ENCODE data around the gene CABP7.

CABP7 gene

GRCh38 chr22:29733362-29734201 is 13.8 kb downstream of the CABP7 start:
- Histone ChIP-seq H3K4me3 (0 out of 2 replicates have a peak overlapping the region, but pooled peaks have one; percentile 22), H3K9ac (ENCODE audit: insufficient read length) (no peak overlapping the region), H3K27ac (no peak overlapping the region), H3K36me3 (ENCODE audit: insufficient read depth, low read length) (no peaks in the 10 kb centered on the region), H3K9me3 (ENCODE audit: low read depth, low read length) (no peaks in the 10 kb centered on the region)
- TF ChIP-seq POLR2AphosphoS5 (IDR thresholded peaks at IDR 0.05; ENCODE audit: borderline replicate concordance, low read depth, low read length), result no peak
- TF ChIP-seq FOXP2 (optimal IDR thresholded peaks at IDR 0.05; ENCODE audit: control extremely low read depth, extremely low read length, insufficient read depth), result no peak
- no peak for TF ChIP-seq EZH2 (IDR thresholded peaks at IDR 0.05)
- DNase-seq (ENCODE audit: low read depth, low spot score), result no peak

- H3K9me3 ChIP-seq (ENCODE audit: low read depth, low read length), result no peaks in the 10 kb centered on the region
- H3K9ac ChIP-seq (ENCODE audit: insufficient read length), result no peak overlapping the region
- H3K36me3 ChIP-seq (ENCODE audit: insufficient read depth, low read length), result no peaks in the 10 kb centered on the region
- no peak overlapping the region for H3K4me3 ChIP-seq
- H3K27ac ChIP-seq, result no peak overlapping the region
- TF ChIP-seq FOXP2 (optimal IDR thresholded peaks at IDR 0.05; ENCODE audit: control extremely low read depth, extremely low read length, insufficient read depth), result no peak
- DNase-seq (ENCODE audit: low read depth, low spot score), result no peak
Observed at GRCh38 chr22:29734406-29734805, 14.6 kb downstream of the CABP7 start.

DNA sequence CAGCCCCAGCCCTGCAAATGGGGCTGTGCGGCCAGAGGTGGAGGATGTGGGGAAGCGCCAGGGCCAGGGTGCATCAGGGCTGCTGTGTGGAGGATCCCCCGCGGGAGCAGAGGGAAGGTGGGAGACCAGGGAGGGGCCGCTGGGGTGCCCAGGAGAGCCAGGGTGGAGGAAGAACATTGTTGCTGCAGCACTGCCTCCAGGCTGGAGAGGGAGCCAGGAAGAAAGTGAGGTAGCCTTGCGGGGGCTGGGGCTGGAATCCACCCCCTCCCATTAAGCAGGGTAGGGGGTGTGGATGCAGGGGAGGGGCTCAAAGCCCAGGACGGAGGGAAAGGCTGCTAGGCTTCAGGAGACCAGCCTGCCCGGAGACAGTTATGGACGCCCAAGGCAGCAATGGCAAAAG is 15.0 kb downstream of the CABP7 start:
- no peak for TF ChIP-seq FOXP2 (optimal IDR thresholded peaks at IDR 0.05; ENCODE audit: control extremely low read depth, extremely low read length, insufficient read depth)
- TF ChIP-seq EZH2 (IDR thresholded peaks at IDR 0.05), result no peak
- TF ChIP-seq POLR2AphosphoS5 (IDR thresholded peaks at IDR 0.05; ENCODE audit: borderline replicate concordance, low read depth, low read length), result no peak
- no peak for DNase-seq (ENCODE audit: low read depth, low spot score)
- Histone ChIP-seq H3K36me3 (ENCODE audit: insufficient read depth, low read length) (no peaks in the 10 kb centered on the region), H3K9ac (ENCODE audit: insufficient read length) (no peak overlapping the region), H3K4me3 (no peak overlapping the region), H3K9me3 (ENCODE audit: low read depth, low read length) (no peaks in the 10 kb centered on the region), H3K27ac (no peak overlapping the region)

DNA sequence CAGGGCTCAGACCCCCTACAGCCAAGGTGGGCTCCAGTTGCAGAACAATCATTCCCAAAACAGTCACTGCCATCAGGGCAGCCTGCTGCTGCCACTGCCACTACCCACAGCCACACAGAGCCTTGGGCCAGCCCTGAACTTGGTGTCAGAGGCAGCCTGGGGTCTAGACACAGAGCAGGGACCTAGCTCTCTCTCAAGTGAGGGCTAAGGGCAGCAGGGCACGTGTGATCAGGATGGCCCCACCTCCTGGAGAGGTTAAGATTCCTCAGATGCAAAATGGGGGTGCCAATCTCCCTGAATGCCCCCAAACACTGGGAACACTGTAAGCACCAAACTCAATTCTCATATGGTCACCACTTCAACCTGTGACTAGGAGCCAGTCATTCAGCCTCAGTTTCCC is 15.6 kb downstream of the CABP7 start:
- H3K9me3 ChIP-seq (ENCODE audit: low read depth, low read length), result no peaks in the 10 kb centered on the region
- DNase-seq (ENCODE audit: low read depth, low spot score), result no peak
- no peaks in the 10 kb centered on the region for H3K36me3 ChIP-seq (ENCODE audit: insufficient read depth, low read length)
- TF ChIP-seq FOXP2 (optimal IDR thresholded peaks at IDR 0.05; ENCODE audit: control extremely low read depth, extremely low read length, insufficient read depth) (no peak), EZH2 (IDR thresholded peaks at IDR 0.05) (no peak), POLR2AphosphoS5 (IDR thresholded peaks at IDR 0.05; ENCODE audit: borderline replicate concordance, low read depth, low read length) (no peak)
- H3K4me3 ChIP-seq, result no peak overlapping the region
- no peak overlapping the region for H3K27ac ChIP-seq
- no peak overlapping the region for H3K9ac ChIP-seq (ENCODE audit: insufficient read length)

- no peaks in the 10 kb centered on the region for H3K9me3 ChIP-seq (ENCODE audit: low read depth, low read length)
- TF ChIP-seq EZH2 (IDR thresholded peaks at IDR 0.05), result no peak
- no peak for TF ChIP-seq POLR2AphosphoS5 (IDR thresholded peaks at IDR 0.05; ENCODE audit: borderline replicate concordance, low read depth, low read length)
- no peak for TF ChIP-seq FOXP2 (optimal IDR thresholded peaks at IDR 0.05; ENCODE audit: control extremely low read depth, extremely low read length, insufficient read depth)
- no peak for DNase-seq (ENCODE audit: low read depth, low spot score)
- H3K36me3 ChIP-seq (ENCODE audit: insufficient read depth, low read length), result no peaks in the 10 kb centered on the region
- H3K27ac ChIP-seq, result no peak overlapping the region
- H3K4me3 ChIP-seq, result no peak overlapping the region
- no peak overlapping the region for H3K9ac ChIP-seq (ENCODE audit: insufficient read length)
Observed at GRCh38 chr22:29737251-29738117, 17.7 kb downstream of the CABP7 start.

DNA sequence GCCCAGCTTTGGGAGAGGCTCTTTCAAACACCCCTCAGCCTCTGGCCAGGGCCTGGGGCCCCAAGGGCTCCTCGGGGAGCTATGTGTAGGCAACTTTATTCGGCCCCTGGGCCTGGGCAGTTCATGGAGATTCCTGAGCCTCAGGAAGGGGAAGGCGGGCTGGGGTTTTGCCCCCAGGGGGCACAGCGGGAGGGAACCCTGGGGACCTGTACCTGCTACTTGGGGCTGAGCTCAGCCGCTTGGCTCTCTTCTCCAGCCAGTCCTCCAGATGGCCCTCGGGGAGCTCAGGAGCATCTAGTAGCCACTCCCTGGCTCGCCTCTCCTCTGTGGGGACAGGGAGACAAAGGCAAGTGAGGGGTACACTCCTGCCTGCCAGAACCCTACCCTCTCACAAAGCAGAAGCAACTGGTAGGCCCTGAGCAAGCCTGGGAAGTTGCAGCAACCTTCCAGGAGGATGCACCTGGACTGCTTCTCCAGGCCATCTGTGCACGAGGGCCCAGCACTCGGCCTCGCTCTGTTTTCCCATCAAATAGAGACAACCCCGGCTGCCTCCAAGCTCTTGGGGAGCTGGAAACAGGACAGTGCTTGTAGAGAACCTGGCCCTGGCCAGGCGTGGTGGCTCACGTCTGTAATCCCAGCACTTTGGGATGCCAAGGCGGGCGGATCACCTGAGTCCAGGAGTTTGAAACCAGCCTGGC is 18.5 kb downstream of the CABP7 start:
- Histone ChIP-seq H3K36me3 (ENCODE audit: insufficient read depth, low read length) (no peaks in the 10 kb centered on the region), H3K27ac (no peak overlapping the region), H3K4me3 (no peak overlapping the region), H3K9ac (ENCODE audit: insufficient read length) (no peak overlapping the region), H3K9me3 (ENCODE audit: low read depth, low read length) (no peaks in the 10 kb centered on the region)
- TF ChIP-seq POLR2AphosphoS5 (IDR thresholded peaks at IDR 0.05; ENCODE audit: borderline replicate concordance, low read depth, low read length) (no peak), EZH2 (IDR thresholded peaks at IDR 0.05) (no peak), FOXP2 (optimal IDR thresholded peaks at IDR 0.05; ENCODE audit: control extremely low read depth, extremely low read length, insufficient read depth) (no peak)
- no peak for DNase-seq (ENCODE audit: low read depth, low spot score)

- H3K9ac ChIP-seq (ENCODE audit: insufficient read length), result no peak overlapping the region
- no peak overlapping the region for H3K4me3 ChIP-seq
- H3K9me3 ChIP-seq (ENCODE audit: low read depth, low read length), result no peaks in the 10 kb centered on the region
- no peak overlapping the region for H3K27ac ChIP-seq
- H3K36me3 ChIP-seq (ENCODE audit: insufficient read depth, low read length), result no peaks in the 10 kb centered on the region
- TF ChIP-seq POLR2AphosphoS5 (IDR thresholded peaks at IDR 0.05; ENCODE audit: borderline replicate concordance, low read depth, low read length), result no peak
- TF ChIP-seq FOXP2 (optimal IDR thresholded peaks at IDR 0.05; ENCODE audit: control extremely low read depth, extremely low read length, insufficient read depth), result no peak
- TF ChIP-seq EZH2 (IDR thresholded peaks at IDR 0.05), result no peak
- no peak for DNase-seq (ENCODE audit: low read depth, low spot score)
Observed at GRCh38 chr22:29739346-29739875, 19.6 kb downstream of the CABP7 start.

GRCh38 chr22:29740216-29740615 is 20.4 kb downstream of the CABP7 start:
- H3K36me3 ChIP-seq (ENCODE audit: insufficient read depth, low read length), result no peaks in the 10 kb centered on the region
- no peak overlapping the region for H3K9ac ChIP-seq (ENCODE audit: insufficient read length)
- H3K9me3 ChIP-seq (ENCODE audit: low read depth, low read length), result no peaks in the 10 kb centered on the region
- no peak for TF ChIP-seq EZH2 (IDR thresholded peaks at IDR 0.05)
- TF ChIP-seq FOXP2 (optimal IDR thresholded peaks at IDR 0.05; ENCODE audit: control extremely low read depth, extremely low read length, insufficient read depth), result no peak
- TF ChIP-seq POLR2AphosphoS5 (IDR thresholded peaks at IDR 0.05; ENCODE audit: borderline replicate concordance, low read depth, low read length), result no peak
- no peak for DNase-seq (ENCODE audit: low read depth, low spot score)
- no peak overlapping the region for H3K27ac ChIP-seq
- H3K4me3 ChIP-seq, result no peak overlapping the region
